Raji (cell line): ENCODE results near the gene ZNF385D.

Experiments
- POLR2A ChIP-seq: IDR thresholded peaks from 2 replicates; pipeline ENCODE4 v1.6.1; 2011; ENCODE audit warnings: low read depth, low read length, control low read depth; ENCODE audit not compliant: insufficient read depth

ZNF385D gene

DNA sequence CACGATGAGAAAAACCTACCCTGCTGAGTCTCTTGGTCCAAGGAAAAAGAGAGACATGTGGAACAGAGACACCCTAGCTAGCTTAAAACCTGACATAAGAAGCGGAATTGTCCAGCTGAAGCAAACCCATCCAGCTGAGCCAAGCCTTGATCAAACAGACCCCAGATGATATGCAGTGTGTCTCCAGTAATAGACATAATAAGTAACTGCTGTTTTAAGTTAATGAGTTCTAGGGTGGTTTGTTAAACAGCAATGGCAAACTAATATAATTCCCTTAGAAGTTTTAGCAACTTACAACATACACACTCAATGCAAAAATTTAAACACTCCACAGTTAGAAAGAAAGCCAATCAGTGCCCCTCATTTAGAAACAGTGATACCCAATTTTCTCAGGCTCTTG, 26.8 kb upstream of the ZNF385D start:
- no peak for TF ChIP-seq POLR2A

DNA sequence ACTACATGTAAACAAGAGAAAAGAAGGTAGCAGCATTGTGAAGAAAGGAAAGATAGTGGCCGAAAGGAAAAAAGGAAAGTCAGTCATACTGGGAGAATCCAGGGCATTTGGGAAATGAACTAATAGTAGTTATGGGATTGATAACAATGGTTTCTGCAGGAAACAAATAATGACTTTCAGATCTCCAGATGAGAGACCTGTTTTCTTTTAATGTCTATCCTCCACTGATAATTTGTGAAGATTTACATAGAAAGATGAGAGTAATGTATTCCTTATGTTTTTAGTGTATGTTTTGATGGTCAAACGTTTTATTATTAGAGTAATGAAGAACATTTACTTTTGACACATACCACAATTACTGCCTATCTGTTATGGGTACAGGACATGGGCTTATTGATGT, 15.0 kb upstream of the ZNF385D start:
- TF ChIP-seq POLR2A, result no peak

DNA sequence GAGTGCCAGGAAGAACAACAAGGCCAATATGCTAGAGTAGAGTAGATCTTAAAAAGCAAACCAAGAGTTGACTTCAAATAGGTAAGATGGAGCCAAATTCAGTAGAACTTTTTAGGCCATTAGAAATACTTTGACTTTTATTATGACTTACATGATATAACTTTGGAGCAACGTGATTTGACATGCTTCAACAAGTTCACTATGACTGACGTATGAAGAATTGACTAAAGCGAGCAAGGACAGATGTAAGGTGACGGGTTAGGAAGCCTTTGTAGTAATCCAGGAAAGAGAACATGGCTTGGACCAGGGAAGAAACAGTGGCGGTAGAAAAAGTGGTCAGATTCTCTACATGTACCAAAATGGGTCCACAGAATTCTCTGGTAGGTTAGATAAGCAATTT, 4.9 kb upstream of the ZNF385D start:
- no peak for TF ChIP-seq POLR2A

DNA sequence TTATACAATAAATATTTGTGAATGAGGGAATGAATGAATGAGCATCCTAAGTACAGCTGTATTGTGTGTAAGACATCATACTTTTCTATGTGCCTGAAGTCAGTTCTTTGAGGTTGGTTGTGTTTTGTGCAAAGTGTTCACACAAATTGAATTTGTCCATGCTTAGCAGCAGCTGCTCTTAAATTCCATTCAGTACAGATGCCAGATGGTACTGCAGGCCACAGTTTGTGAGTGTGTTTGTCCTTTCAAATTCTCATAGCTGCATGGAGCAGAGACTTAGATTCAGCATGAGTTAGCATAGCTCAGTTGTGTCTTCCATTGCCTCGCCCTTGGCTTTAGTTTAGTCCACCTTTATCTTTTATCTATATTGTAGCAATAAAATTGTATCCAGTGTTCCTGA, 3.8 kb upstream of the ZNF385D start:
- TF ChIP-seq POLR2A, result no peak

DNA sequence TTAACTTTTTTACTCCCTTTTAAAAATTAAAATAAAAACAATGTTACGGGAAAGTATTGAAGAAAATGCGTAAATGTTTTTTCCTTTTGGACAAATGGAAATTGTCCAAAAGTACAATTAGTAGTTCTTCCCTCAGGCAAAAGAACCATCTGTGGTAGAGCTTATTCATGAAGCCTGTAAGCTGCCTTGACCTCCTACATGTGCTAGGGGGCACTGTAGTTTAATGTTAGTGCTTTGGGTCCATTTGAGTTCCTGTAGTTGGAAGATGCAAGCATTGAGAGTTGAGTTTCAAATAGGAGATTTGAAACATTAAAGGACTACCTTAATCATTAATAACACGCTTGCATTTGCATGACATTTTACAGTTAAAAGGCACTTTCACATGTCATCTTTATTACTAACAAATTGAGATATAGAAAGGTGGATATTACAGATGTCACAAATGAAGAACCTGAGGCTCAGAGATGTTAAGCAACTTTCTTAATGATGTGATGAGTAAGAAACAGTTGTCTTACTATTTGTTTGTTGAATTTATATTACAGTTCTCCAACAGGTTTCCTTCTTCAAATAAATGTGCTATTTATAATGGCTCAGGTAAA, 1.8 kb upstream of the ZNF385D start:
- TF ChIP-seq POLR2A, result no peak

DNA sequence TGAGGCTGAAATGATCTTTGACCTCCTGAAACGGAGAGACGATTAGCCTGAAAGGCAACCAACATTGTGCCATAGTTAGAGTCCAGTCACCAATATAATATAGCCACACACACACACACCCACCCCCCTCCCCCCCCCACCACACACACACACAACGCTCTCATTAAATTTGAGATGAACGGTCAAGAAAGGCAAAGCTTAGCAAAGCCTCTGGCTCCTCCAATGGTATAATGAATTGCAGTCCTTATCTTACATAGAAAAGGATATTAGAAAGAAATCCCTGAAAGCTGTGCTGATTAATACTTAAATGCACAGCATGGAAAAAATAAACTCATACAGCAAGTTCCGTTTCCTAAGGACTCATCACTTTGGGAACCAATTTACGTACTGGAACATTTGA, 876 bp upstream of the ZNF385D start:
- no peak for TF ChIP-seq POLR2A

DNA sequence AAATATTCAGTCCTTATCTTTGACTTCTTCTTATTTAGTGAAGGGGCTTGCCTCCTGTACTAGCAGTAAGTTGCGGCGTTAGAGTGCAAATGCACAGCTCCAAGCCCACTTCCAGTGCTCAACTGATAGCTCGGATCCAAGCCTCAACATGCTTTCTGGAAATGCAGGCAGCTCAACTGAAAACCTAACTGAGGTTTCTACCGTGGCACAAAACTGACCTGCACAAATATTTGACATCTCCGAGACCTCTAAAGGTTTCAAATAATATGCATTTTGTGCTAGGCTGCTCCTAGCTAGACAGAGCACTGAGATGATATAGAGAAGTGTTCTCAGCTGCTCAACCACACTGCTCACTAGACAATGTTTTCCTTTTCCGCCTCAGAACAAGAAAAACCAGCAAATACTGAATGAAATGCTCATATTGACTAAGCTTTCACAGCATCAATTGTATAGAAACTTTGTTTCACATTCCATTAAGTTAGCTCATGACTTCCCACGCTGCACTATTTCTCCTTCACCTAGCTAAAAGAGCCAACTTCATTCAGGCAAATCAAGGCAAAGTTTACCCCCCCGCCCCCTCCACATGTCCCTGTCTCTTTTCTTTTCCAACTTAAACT, 822 bp downstream of the ZNF385D start:
- no peak for TF ChIP-seq POLR2A

DNA sequence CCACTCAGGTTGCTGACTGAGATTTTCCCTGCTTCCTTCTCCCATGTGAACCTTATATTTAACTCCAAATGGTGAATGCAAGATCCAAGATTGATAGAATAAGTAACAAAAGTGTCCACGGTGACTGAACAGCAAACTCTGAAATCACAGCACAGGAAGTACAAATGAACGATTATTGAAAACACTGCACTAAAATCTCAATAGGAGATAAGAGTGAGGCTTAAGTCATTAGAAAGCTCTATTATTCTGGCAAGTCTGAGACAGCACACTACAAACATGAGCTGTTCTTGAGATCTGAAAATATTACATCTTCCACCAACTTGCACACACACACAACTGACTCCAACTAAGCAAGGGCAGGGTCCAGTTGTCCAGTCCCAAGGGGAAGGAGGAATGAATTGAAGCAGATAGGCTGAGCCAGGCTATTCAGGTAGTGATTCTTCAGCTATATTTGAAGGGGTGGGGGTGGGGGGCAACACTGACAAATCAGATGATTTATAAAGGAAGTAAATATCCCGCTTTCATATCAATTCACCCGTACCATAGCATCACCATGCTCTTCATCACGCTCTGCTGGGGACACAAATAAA, 2.9 kb downstream of the ZNF385D start:
- TF ChIP-seq POLR2A, result no peak

DNA sequence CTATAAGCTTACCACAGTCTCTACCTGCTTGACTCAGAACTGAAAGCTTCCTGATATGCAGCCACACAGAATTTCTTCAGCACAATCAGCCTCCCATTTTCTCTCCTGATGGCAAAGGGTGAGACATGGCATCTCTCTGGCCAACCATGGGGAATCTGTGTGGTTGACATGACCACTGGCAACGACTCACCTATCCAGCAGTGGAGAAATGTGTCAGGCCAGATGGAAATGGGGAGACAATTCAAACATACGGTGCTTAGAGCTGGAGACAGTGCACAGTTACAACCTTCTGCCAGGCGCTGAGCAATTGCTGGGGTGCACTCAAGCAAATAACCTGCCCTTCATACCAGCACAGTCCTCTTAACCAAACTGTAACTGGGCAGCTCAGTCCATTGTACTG, 3.6 kb downstream of the ZNF385D start:
- no peak for TF ChIP-seq POLR2A

DNA sequence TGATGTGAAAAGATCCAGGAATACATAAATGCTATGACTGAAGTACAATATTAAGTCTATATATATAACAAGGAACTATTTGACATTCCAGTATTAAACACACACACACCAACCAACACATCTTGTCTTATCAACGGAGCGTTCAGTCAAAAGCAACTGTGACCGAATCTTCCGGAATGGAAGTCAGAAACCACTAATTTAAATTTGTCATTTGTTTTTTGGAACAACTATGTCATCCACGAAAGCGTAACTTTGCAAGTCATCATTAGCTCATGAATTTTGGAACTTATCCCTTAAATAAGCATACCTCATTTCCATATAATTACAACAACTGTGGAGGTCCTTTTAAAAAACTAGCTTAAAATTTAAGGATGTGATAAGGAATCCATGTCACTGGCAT, 5.0 kb downstream of the ZNF385D start:
- TF ChIP-seq POLR2A, result no peak

DNA sequence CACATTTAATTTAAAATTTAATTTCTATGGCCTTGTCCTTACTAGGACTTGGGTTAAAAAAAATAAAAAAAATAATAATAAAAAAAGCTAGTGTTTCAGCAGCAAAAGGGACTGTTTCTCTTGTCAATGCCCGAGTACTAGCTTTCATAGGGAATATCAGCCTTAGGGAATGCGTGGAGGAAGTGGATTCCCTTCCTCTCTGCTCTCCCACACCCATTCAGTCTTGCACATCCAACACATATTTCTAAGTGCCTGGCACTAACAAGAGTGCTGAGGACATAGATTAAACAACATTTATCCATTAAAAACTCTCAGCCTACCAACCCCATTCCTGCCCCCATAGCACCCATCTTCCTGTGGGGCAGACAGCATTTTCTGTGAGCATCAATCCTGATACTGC, 6.2 kb downstream of the ZNF385D start:
- no peak for TF ChIP-seq POLR2A

DNA sequence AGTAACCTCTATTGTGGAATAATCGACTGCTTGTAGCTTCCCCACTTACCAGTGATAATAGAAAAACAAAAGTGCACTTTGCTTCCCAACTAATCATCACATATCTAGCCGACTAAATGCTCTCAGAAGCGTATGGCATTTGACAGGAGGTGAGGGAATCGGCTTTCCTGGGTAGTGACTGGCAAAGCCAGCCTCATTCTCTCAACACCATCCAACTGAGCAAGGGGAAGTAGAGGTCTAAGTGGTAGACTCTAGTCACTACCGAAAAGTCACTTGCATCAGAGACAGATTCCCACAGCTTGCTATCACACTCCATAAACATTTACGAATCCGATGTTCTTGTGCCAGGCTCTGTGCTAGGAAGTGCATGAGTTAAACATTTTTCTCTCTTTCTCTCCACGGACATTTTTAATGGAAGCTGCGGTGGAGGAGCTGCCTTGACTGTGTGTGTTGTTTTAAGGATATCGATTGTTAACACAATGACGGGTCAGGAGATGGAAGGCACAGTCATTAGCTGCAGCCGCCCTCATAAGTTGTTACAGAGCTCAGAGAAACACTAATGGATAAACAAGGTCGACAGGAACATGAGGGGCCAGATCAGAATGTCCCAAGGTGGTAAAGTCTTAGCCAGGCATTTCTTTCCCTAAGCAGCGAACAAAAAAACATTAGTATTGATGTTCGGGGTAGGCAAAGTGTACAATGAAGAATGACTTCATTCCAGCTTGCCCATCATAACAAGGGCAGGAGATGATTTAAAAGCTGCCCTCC, 11.9 kb downstream of the ZNF385D start:
- no peak for TF ChIP-seq POLR2A

DNA sequence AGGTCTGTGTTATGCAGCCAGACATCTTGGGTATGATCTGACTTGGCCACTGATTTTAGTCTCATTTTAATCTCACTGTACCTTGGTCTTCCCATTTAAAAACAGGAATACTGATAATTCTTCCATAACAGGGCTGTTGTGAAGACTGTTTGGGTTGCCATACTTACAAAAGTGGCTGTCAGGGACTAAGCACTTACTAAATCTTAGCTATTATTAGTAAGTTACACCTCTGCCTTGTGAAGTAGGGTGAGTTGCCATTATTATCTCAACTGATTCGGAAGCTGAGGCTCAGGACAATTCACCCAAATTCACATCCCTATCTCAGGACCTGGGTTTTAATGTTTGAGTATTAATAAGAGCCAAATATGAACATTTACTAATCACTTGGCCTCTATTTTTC, 12.7 kb downstream of the ZNF385D start:
- TF ChIP-seq POLR2A, result no peak

DNA sequence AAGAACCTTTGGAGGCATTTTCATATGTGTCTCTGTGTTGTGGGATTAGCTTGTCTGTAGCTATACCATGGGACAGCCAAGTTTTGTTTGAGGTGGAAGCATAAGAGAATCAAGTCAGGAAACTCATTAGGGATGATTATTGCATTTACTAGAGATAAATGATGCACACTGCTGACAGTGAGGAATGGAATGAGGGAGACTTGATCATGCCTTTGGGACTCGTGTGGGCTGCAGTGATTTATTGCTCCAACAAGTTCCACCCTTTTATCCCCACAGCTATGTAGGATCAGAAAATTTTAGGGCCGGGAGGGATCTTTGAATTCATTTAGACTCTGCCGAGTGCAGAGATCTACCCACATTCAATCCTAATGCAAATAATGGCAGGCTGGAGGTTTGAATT, 16.3 kb downstream of the ZNF385D start:
- TF ChIP-seq POLR2A, result no peak

DNA sequence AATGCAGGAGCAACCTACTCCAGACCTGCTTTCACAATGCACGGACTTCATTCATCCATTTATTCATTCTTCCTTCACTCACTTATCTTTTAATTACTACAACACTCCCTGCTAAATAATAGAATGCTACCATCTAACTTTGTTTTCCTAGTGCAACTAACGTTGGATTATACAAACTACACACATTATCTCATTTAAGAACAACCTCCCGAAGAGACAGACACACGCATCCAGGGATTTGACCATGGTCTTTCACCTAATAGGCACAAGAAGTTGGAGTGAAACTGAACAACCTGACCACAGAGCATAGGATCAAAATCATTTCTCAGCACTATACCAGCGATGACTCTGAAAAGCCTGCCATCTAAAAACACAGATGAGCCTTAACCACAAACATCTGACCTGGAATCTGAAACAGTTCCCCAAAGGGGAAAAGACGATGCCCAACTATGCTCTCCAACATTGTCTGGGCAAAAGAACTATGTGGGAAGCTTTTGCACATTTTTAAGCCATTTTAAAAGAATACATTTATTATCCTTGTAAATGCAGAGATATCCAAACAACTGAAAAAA, 21.0 kb downstream of the ZNF385D start:
- no peak for TF ChIP-seq POLR2A

DNA sequence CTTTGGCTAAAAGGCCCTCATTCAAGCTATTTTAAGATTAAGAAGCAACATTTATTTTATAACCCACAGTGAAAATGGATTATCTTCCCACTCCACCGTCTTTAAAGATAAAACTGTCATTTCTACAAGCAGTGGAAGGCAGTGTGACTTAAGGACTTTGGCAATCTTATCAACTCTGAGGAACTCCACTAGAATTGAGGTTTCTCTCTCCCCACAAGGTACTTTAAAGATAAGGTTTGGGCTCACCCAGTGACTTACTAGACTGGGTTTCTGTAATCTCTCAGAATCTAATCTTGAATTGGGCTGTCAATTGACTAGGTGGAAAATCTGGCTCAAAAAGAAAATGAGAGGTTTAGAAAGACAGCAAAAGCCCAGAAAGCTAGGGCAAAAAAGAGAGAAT, 21.7 kb downstream of the ZNF385D start:
- TF ChIP-seq POLR2A, result no peak
